ENCODE measurements around the gene LINC01488. TPM values are rescaled to one million over a fixed set of nuclear protein-coding genes. Genes with fewer than 3 reads are reported as not detected.

LINC01488 gene
- total and polyA plus RNA-seq, 9 of the 15 experiments (the other 6 are each of a cell fraction or from before 2014, with no cell fraction given), result not detected

- TF ChIP-seq AFF1 (IDR thresholded peaks at IDR 0.05; ENCODE audit: low read depth in 1 of 2, partially characterized antibody in 2 of 2), result no peak
- TF ChIP-seq ZBTB5 (IDR thresholded peaks at IDR 0.05), result peak; percentile 83
- TF ChIP-seq RBFOX2 (IDR thresholded peaks at IDR 0.05; ENCODE audit: low read depth, low read length), result peak; percentile 95
- TF ChIP-seq ZNF395 (CRISPR knock-in tag; IDR thresholded peaks at IDR 0.05), result peak; percentile 88; the same call in 1 of the 2 replicates
- peak; percentile 44; the same call in 1 of the 2 replicates for TF ChIP-seq ZNF511 (CRISPR knock-in tag; IDR thresholded peaks at IDR 0.05)
- TF ChIP-seq SRSF9 (IDR thresholded peaks at IDR 0.05; ENCODE audit: borderline replicate concordance, low read depth, low read length), result no peak
- TF ChIP-seq BRCA1 (IDR thresholded peaks at IDR 0.05), result no peak
- no peak for TF ChIP-seq BRCA1 (CRISPR knock-in tag; IDR thresholded peaks at IDR 0.05)
- TF ChIP-seq POLR2H (tag; IDR thresholded peaks at IDR 0.05; ENCODE audit: low read depth), result peak; percentile 77
- TF ChIP-seq USF1 (CRISPR knock-in tag; IDR thresholded peaks at IDR 0.05), result peak; percentile 63
- TF ChIP-seq THAP12 (CRISPR knock-in tag; IDR thresholded peaks at IDR 0.05), result peak; percentile 24; the same call in 1 of the 2 replicates
- peak; percentile 67; the same call in 1 of the 2 replicates for TF ChIP-seq PKNOX1 (IDR thresholded peaks at IDR 0.05)
Observed at GRCh38 chr11:69443138-69443967, 38.1 kb upstream of the LINC01488 start (continued).

All from K562 (cell line).